ENCODE measurements around the gene TFF2.

The TFF2 gene

GRCh38 chr21:42350927-42351426 lies at the start of gene TFF2:
TFF2 (minus strand) TSS chr21:42350994; CDS start chr21:42350957, 37 bp downstream.
- H3K36me3 Mint-ChIP-seq (ENCODE audit: low read depth) = no peaks in the 10 kb centered on the region
- intact Hi-C loops (cut with micrococcal nuclease) = no loop called here
- H3K27me3 Mint-ChIP-seq = peaks cover 3% of the 10 kb centered on the region
- H3K9me3 Mint-ChIP-seq = peaks cover 18% of the 10 kb centered on the region
- no peak within 1 kb of the TSS for H3K27ac Mint-ChIP-seq
- no peaks in the 10 kb centered on the region for H3K4me1 Mint-ChIP-seq (ENCODE audit: low read depth)
- no peak within 1 kb of the TSS for H3K4me3 Mint-ChIP-seq

- Mint-ChIP-seq H3K9me3 (no peaks in the 10 kb centered on the region), H3K36me3 (ENCODE audit: low read depth) (no peaks in the 10 kb centered on the region), H3K4me3 (no peak overlapping the region), H3K27me3 (no peaks in the 10 kb centered on the region), H3K4me1 (ENCODE audit: low read depth) (no peaks in the 10 kb centered on the region), H3K27ac (no peak overlapping the region)
- intact Hi-C loops (cut with micrococcal nuclease) = no loop called here
These were observed 49.7 kb upstream of the TFF2 start for GRCh38 chr21:42400525-42400924.

GRCh38 chr21:42398436-42399028 lies 47.7 kb upstream of the TFF2 start:
- no peak overlapping the region for H3K4me3 Mint-ChIP-seq
- no peaks in the 10 kb centered on the region for H3K9me3 Mint-ChIP-seq
- no peaks in the 10 kb centered on the region for H3K4me1 Mint-ChIP-seq (ENCODE audit: low read depth)
- H3K27ac Mint-ChIP-seq = no peak overlapping the region
- no peaks in the 10 kb centered on the region for H3K36me3 Mint-ChIP-seq (ENCODE audit: low read depth)
- intact Hi-C loops (cut with micrococcal nuclease) = no loop called here
- no peaks in the 10 kb centered on the region for H3K27me3 Mint-ChIP-seq

DNA sequence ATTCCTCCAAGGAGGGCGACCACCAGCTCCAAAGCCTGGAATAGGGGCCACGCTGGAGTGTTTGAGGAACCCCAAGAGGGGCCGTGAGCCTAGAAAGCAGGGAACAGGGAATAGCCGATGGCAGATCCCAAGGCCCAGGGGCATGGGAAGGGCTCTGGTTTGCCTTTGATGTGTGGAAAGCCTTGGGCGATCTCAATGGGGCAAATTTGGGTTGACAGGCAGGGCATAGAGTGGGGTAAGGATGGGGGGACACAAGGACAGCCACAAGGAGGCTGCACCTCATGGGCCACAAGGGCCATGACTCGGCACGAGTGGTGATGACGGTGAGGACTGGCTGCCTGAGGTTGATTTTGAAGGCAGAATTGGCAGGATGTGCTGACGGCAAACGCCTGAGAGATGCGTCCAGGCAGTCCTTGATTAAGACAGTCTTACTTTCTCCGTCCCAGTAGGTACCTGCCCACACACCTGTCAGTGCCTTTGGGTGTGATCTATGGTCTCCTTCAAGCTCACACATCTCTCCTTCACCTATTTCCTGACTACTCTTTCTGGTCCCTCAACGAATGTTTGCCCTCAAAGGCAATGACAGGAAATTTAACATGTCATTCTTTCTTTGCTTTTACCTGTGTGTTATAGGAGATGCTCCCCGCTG lies 47.1 kb upstream of the TFF2 start:
- H3K36me3 Mint-ChIP-seq (ENCODE audit: low read depth) = no peaks in the 10 kb centered on the region
- H3K4me1 Mint-ChIP-seq (ENCODE audit: low read depth) = no peaks in the 10 kb centered on the region
- no peak overlapping the region for H3K4me3 Mint-ChIP-seq
- intact Hi-C loops (cut with micrococcal nuclease) = no loop called here
- no peaks in the 10 kb centered on the region for H3K27me3 Mint-ChIP-seq
- no peak overlapping the region for H3K27ac Mint-ChIP-seq
- H3K9me3 Mint-ChIP-seq = no peaks in the 10 kb centered on the region

GRCh38 chr21:42396799-42397745 lies 46.3 kb upstream of the TFF2 start:
- Mint-ChIP-seq H3K36me3 (ENCODE audit: low read depth) (no peaks in the 10 kb centered on the region), H3K4me1 (ENCODE audit: low read depth) (no peaks in the 10 kb centered on the region), H3K27me3 (peaks cover 2% of the 10 kb centered on the region), H3K27ac (no peak overlapping the region), H3K9me3 (no peaks in the 10 kb centered on the region), H3K4me3 (no peak overlapping the region)
- intact Hi-C loops (cut with micrococcal nuclease) = no loop called here

DNA sequence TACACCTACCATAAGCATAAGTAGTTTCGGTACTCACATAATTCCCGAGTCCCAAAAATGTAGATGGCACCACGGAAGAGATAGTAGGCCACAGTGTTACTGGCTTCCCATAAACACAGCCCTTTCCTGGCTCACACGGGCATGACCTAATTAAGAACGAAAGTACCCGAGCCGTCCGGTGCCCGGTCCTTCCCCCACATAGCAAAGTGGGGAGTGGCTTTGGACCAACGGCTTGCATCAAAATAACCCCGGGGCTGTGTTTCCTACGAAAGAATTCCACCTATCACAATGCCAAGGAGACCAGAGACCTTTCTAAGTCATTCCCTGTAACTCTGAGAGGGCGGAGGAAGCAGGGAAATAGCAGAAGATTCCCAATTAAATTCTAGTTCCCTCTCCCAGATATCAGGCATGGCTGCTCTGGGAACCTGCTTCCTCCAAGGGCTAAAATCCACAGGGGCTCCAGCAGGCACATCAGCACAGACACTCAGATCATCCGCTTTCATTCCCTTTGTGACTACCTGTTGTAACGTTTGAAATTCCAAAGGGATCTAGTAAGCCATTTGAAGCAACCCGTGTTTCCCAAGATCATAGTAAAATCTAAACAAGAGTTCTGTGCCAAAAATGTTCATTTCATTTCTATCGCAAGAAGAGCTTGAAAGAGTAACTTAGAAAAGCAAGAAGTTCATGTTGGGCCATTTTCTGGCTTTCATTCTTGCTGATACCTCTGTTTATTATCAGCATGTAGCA lies 45.3 kb upstream of the TFF2 start, which contains the start of gene TMPRSS3:
TMPRSS3 (minus strand) TSS at position 148 of the 747 bp plus-strand sequence. CDS start 635 bp downstream, outside the sequence.
- H3K4me3 Mint-ChIP-seq = no peak within 1 kb of the TSS
- H3K9me3 Mint-ChIP-seq = no peaks in the 10 kb centered on the region
- no peaks in the 10 kb centered on the region for H3K36me3 Mint-ChIP-seq (ENCODE audit: low read depth)
- no peaks in the 10 kb centered on the region for H3K4me1 Mint-ChIP-seq (ENCODE audit: low read depth)
- peaks cover 2% of the 10 kb centered on the region for H3K27me3 Mint-ChIP-seq
- H3K27ac Mint-ChIP-seq = no peak within 1 kb of the TSS
- intact Hi-C loops (cut with micrococcal nuclease) = no loop called here

- peaks cover 4% of the 10 kb centered on the region for H3K27me3 Mint-ChIP-seq
- no peak overlapping the region for H3K27ac Mint-ChIP-seq
- H3K4me3 Mint-ChIP-seq = no peak overlapping the region
- H3K9me3 Mint-ChIP-seq = no peaks in the 10 kb centered on the region
- no peaks in the 10 kb centered on the region for H3K4me1 Mint-ChIP-seq (ENCODE audit: low read depth)
- intact Hi-C loops (cut with micrococcal nuclease) = no loop called here
- H3K36me3 Mint-ChIP-seq (ENCODE audit: low read depth) = no peaks in the 10 kb centered on the region
These were observed 44.5 kb upstream of the TFF2 start for GRCh38 chr21:42395302-42395701.

GRCh38 chr21:42393443-42393950 lies 42.7 kb upstream of the TFF2 start:
- peaks cover 4% of the 10 kb centered on the region for H3K27me3 Mint-ChIP-seq
- H3K27ac Mint-ChIP-seq = no peak overlapping the region
- H3K36me3 Mint-ChIP-seq (ENCODE audit: low read depth) = no peaks in the 10 kb centered on the region
- intact Hi-C loops (cut with micrococcal nuclease) = no loop called here
- H3K4me1 Mint-ChIP-seq (ENCODE audit: low read depth) = no peaks in the 10 kb centered on the region
- no peak overlapping the region for H3K4me3 Mint-ChIP-seq
- no peaks in the 10 kb centered on the region for H3K9me3 Mint-ChIP-seq

DNA sequence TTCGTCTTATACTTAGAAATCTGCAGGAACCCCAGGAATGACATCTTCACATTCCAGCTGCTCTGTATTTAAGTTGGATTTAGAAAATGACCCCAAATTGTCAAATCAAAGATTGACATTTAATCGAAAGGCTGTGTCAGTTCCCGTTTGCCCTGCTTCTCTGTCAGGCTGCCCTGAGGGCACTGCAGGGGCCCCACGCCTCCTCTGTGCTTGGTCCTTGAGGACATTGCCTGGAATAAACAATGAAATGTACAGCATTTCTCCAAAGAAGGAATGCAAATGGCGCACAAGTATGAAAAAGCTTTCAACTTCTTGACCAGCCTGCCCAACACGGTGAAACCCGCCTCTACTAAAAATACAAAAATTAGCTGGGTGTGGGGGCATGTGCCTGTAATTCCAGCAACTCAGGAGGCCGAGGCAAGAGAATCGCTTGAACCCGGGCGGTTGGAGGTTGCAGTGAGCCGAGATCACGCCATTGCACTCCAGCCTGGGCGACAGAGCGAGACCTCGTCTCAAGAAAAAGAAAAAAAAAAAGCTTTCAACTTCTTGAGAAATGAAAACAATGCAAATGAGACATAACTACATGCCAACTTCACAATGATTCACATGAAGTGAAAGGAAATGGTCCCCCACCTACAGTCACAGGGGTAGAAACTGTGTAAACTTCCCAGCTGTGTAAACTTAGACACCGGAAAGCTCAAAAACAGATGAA lies 42.1 kb upstream of the TFF2 start:
- Mint-ChIP-seq H3K4me3 (no peak overlapping the region), H3K36me3 (ENCODE audit: low read depth) (no peaks in the 10 kb centered on the region), H3K9me3 (no peaks in the 10 kb centered on the region), H3K4me1 (ENCODE audit: low read depth) (peaks cover 2% of the 10 kb centered on the region), H3K27me3 (peaks cover 4% of the 10 kb centered on the region), H3K27ac (no peak overlapping the region)
- intact Hi-C loops (cut with micrococcal nuclease) = no loop called here

DNA sequence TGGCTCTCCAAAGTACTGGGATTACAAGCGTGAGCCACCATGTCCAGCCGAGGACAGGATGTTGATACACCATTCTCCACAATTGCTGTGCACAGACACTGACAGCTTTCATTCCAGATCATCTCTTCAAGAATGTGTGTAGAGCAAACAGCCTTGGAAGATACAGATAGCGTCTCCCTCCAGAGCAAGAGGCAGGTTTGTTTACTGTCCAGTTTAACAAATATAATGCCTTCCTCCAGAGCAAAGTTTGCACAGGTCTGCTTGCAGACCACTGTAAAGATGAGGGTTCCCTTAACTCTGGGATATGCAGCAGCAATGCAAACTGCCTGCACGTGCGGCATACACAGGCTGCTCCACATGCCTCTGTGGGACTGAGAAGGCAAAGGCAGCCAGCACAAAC lies 40.5 kb upstream of the TFF2 start:
- H3K4me3 Mint-ChIP-seq = no peak overlapping the region
- H3K27me3 Mint-ChIP-seq = peaks cover 4% of the 10 kb centered on the region
- no peaks in the 10 kb centered on the region for H3K36me3 Mint-ChIP-seq (ENCODE audit: low read depth)
- H3K4me1 Mint-ChIP-seq (ENCODE audit: low read depth) = peaks cover 16% of the 10 kb centered on the region
- intact Hi-C loops (cut with micrococcal nuclease) = no loop called here
- H3K9me3 Mint-ChIP-seq = no peaks in the 10 kb centered on the region
- no peak overlapping the region for H3K27ac Mint-ChIP-seq

GRCh38 chr21:42390696-42391095 lies 39.9 kb upstream of the TFF2 start:
- Mint-ChIP-seq H3K36me3 (ENCODE audit: low read depth) (no peaks in the 10 kb centered on the region), H3K27ac (no peak overlapping the region), H3K27me3 (peaks cover 4% of the 10 kb centered on the region), H3K4me3 (no peak overlapping the region), H3K9me3 (no peaks in the 10 kb centered on the region), H3K4me1 (ENCODE audit: low read depth) (peaks cover 19% of the 10 kb centered on the region)
- intact Hi-C loops (cut with micrococcal nuclease) = no loop called here

DNA sequence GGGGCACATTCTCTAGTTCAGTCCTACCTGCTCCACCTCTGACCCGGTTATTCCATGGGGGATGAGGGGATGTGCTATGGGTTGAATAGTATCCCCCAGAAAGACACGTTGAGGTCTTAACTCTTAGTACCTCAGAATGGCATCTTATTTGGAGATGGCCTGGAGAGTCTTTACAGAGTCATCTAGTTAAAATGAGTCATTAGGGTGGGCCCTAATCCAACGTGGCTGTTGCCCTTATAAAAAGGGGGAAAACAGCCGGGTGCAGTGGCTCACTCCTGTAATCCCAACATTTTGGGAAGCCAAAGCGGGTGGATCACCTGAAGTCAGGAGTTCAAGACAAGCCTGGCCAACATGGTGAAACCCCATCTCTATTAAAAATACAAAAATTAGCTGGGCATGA lies 39.4 kb upstream of the TFF2 start:
- Mint-ChIP-seq H3K27me3 (peaks cover 4% of the 10 kb centered on the region), H3K27ac (no peak overlapping the region), H3K4me1 (ENCODE audit: low read depth) (peaks cover 24% of the 10 kb centered on the region), H3K9me3 (peaks cover 3% of the 10 kb centered on the region), H3K4me3 (no peak overlapping the region), H3K36me3 (ENCODE audit: low read depth) (no peaks in the 10 kb centered on the region)
- intact Hi-C loops (cut with micrococcal nuclease) = no loop called here

- no peak overlapping the region for H3K27ac Mint-ChIP-seq
- H3K4me3 Mint-ChIP-seq = no peak overlapping the region
- peaks cover 9% of the 10 kb centered on the region for H3K9me3 Mint-ChIP-seq
- H3K27me3 Mint-ChIP-seq = peaks cover 4% of the 10 kb centered on the region
- peaks cover 28% of the 10 kb centered on the region for H3K4me1 Mint-ChIP-seq (ENCODE audit: low read depth)
- intact Hi-C loops (cut with micrococcal nuclease) = no loop called here
- no peaks in the 10 kb centered on the region for H3K36me3 Mint-ChIP-seq (ENCODE audit: low read depth)
These were observed 38.6 kb upstream of the TFF2 start for GRCh38 chr21:42389449-42389835.

Measured in dendritic cell treated with granulocyte-macrophage colony-stimulating factor and Interleukin-4, amounts not matched to agents 40 ng/mL and 50 ng/mL, for 4 days (primary cell).